HepG2 (cell line): ENCODE results near the gene RHBDD1. TPM values are rescaled to one million over a fixed set of nuclear protein-coding genes. Genes with fewer than 3 reads are reported as not detected.
A peak's percentile ranks its signal among the peaks of the same experiment; 100 is the strongest.

Experiments
- ATAC-seq: fragments of 200-7000 bp; cut with Tn5 transposase; 3 replicates; pipeline ENCODE4 v1.9.1; 2020; ENCODE audit warnings: mild to moderate bottlenecking, moderate library complexity
- BruUV-seq: library from RNA; stranded (reverse); fragments of 400-500 nt; replicated peaks from 2 replicates; lab custom pipeline; 2021; lab: Mats Ljungman, UMichigan
- CTCF ChIA-PET: fragments of 300-600 bp; formaldehyde crosslinking; extraction: SDS; loops from one replicate; lab custom pipeline; 2021; ENCODE audit warnings: low total read pairs, inconsistent platforms, low intra/inter-chr PET ratio; lab: Yijun Ruan, JAX
- POLR2A ChIA-PET: fragments of 350-600 bp; sonication (Branson Sonifier 250); formaldehyde crosslinking; loops from one replicate; lab custom pipeline; 2020; ENCODE audit warnings: antibody characterized with exemption, inconsistent platforms; lab: Yijun Ruan, JAX
- DNase-seq: peaks from one replicate; pipeline ENCODE4 v3.0.0-alpha.2; 2015; ENCODE audit warnings: low spot score
- FAIRE-seq: peaks from 3 replicates; lab custom pipeline; 2011; peaks lifted over from hg19 to GRCh38; lab: Jason Lieb, UNC
- H2AFZ ChIP-seq: one replicate; pipeline ENCODE4 v1.6.1; 2011; ENCODE audit warnings: low read length, inconsistent platforms
- H3K27ac ChIP-seq: fragments of 300-600 bp; 3 replicates; pipeline ENCODE4 v1.8.0; 2011; ENCODE audit warnings: mixed run types, mild to moderate bottlenecking, mixed read lengths, low read length, inconsistent platforms; ENCODE audit not compliant: insufficient read depth; ENCODE audit errors: extremely low read length
- H3K27me3 ChIP-seq, 2 experiments: fragments of 200-600 bp in 1 of 2; 2 replicates in 1 of 2; 3 replicates in 1 of 2; pipeline versions ENCODE4 v1.6.0 to v1.8.0; 2011; ENCODE audit warnings: low read length in 2 of 2, mild to moderate bottlenecking in 2 of 2, moderate library complexity in 2 of 2, inconsistent platforms in 1 of 2; ENCODE audit not compliant: insufficient read depth in 2 of 2, control insufficient read depth in 1 of 2
- H3K36me3 ChIP-seq, 2 experiments: fragments of 200-600 bp in 1 of 2; replicated peaks in 1 of 2; 2 replicates in 1 of 2; 3 replicates in 1 of 2; pipeline versions ENCODE4 v1.5.1 to v1.8.0; 2011; ENCODE audit warnings: low read length in 2 of 2, inconsistent platforms in 1 of 2; ENCODE audit not compliant: insufficient read depth in 2 of 2, control insufficient read depth in 1 of 2
- H3K4me1 ChIP-seq: 2 replicates; pipeline ENCODE4 v1.5.1; 2012; ENCODE audit warnings: low read length, inconsistent platforms; ENCODE audit not compliant: insufficient read depth
- H3K4me2 ChIP-seq: 2 replicates; pipeline ENCODE4 v1.6.0; 2011; ENCODE audit warnings: low read depth, low read length, inconsistent platforms
- H3K4me3 ChIP-seq, 3 experiments: fragments of 200-600 bp in 1 of 3; sonication (generic), shearing (Covaris generic) in 1 of 3; replicated peaks in 1 of 3; 2 replicates each; pipeline ENCODE4 v1.5.1; 2011 to 2016; ENCODE audit warnings: low read length in 3 of 3, inconsistent platforms in 2 of 3, low read depth in 2 of 3, mild to moderate bottlenecking in 2 of 3, control low read depth in 1 of 3, mixed read lengths in 1 of 3; ENCODE audit not compliant: insufficient read depth in 1 of 3
- H3K79me2 ChIP-seq: one replicate; pipeline ENCODE4 v1.6.1; 2011; ENCODE audit warnings: low read length, inconsistent platforms; ENCODE audit not compliant: insufficient read depth
- H3K9ac ChIP-seq: 2 replicates; pipeline ENCODE4 v1.6.0; 2011; ENCODE audit warnings: mild to moderate bottlenecking, low read depth, low read length, inconsistent platforms; ENCODE audit not compliant: insufficient read depth
- H3K9me3 ChIP-seq: 2 replicates; pipeline ENCODE4 v1.5.1; 2012; ENCODE audit warnings: mild to moderate bottlenecking, low read length
- H4K20me1 ChIP-seq: 2 replicates; pipeline ENCODE4 v1.6.0; 2011; ENCODE audit warnings: inconsistent platforms, mild to moderate bottlenecking, low read length, moderate library complexity; ENCODE audit not compliant: insufficient read depth
- CAMTA2 ChIP-seq: sonication (generic); formaldehyde crosslinking; IDR thresholded peaks from 2 replicates; pipeline ENCODE4 v1.4.0; 2020; ENCODE audit warnings: mild to moderate bottlenecking, missing genetic modification reagents, borderline replicate concordance
- GABPA ChIP-seq, 2 experiments: IDR thresholded peaks; 2 replicates each; pipeline ENCODE4 v1.6.1; 2011 to 2016; ENCODE audit warnings: low read depth in 2 of 2, low read length in 1 of 2, missing biosample characterization in 1 of 2, missing genetic modification characterization in 1 of 2
- HNRNPLL ChIP-seq: fragments of 200-400 bp; formaldehyde crosslinking; IDR thresholded peaks from 2 replicates; pipeline ENCODE4 v1.6.1; 2017; ENCODE audit warnings: mild to moderate bottlenecking, low read depth, low read length; ENCODE audit not compliant: poor library complexity, severe bottlenecking
- HOMEZ ChIP-seq: IDR thresholded peaks from 2 replicates; pipeline ENCODE4 v1.6.1; 2016; ENCODE audit warnings: low read depth
- KLF9 ChIP-seq: IDR thresholded peaks from 2 replicates; pipeline ENCODE4 v1.6.1; 2016; ENCODE audit warnings: low read depth
- MYNN ChIP-seq: sonication (generic); formaldehyde crosslinking; IDR thresholded peaks from 2 replicates; pipeline ENCODE4 v1.4.0; 2020; ENCODE audit warnings: mild to moderate bottlenecking, low read depth, missing genetic modification reagents
- POGZ ChIP-seq: sonication (generic); formaldehyde crosslinking; IDR thresholded peaks from 2 replicates; pipeline ENCODE4 v1.4.0; 2020; ENCODE audit warnings: mild to moderate bottlenecking, missing genetic modification reagents
- RBM22 ChIP-seq: fragments of 200-400 bp; formaldehyde crosslinking; optimal IDR thresholded peaks from 2 replicates; pipeline ENCODE3; 2017; ENCODE audit warnings: mild to moderate bottlenecking, low read length, moderate library complexity
- REPIN1 ChIP-seq: sonication (generic); formaldehyde crosslinking; IDR thresholded peaks from 2 replicates; pipeline ENCODE4 v1.8.0; 2022; ENCODE audit warnings: missing genetic modification reagents, low read depth, mild to moderate bottlenecking, borderline replicate concordance
- SRSF4 ChIP-seq: fragments of 200-400 bp; formaldehyde crosslinking; IDR thresholded peaks from one replicate; pipeline ENCODE4 v1.6.1; 2018; ENCODE audit warnings: mild to moderate bottlenecking, low read depth, low read length, moderate library complexity; ENCODE audit not compliant: poor library complexity, severe bottlenecking
- ZC3H4 ChIP-seq: sonication (generic); formaldehyde crosslinking; IDR thresholded peaks from 2 replicates; pipeline ENCODE4 v1.4.0; 2020; ENCODE audit warnings: missing genetic modification reagents, borderline replicate concordance
- ZFP36L2 ChIP-seq: sonication (generic); formaldehyde crosslinking; IDR thresholded peaks from 2 replicates; pipeline ENCODE4 v1.4.0; 2020; ENCODE audit warnings: missing genetic modification reagents
- ZNF256 ChIP-seq: sonication (generic); formaldehyde crosslinking; conservative IDR thresholded peaks from 2 replicates; pipeline ENCODE4 v1.4.0; 2020; ENCODE audit warnings: missing genetic modification reagents
- ZNF746 ChIP-seq: sonication (generic); formaldehyde crosslinking; IDR thresholded peaks from 2 replicates; pipeline ENCODE4 v1.8.0; 2022; ENCODE audit warnings: mild to moderate bottlenecking, missing genetic modification reagents
- WGBS: methylation state at CpG from one replicate; pipeline ENCODE4 v1.1.6; 2017; ENCODE audit warnings: low lambda C conversion rate; 5-methylcytosine and 5-hydroxymethylcytosine counted together
- in situ Hi-C: cut with HindIII; loops from 2 replicates; pipeline ENCODE4 v1.10.0; 2017; ENCODE audit warnings: low pct_unique_long_range_greater_than_20kb; ENCODE audit not compliant: extremely low pct_ligation_motif_present
- intact Hi-C: fragments of 100-400 bp; cut with micrococcal nuclease; formaldehyde crosslinking; loops from one replicate; pipeline ENCODE4 v1.10.0; 2022; ENCODE audit not compliant: unreplicated experiment
- polyA plus RNA-seq, 8 experiments: library from polyadenylated mRNA; depleted of rRNA in 3 of 8; stranded (reverse) in 7 of 8; unstranded in 1 of 8; fragments of >200 nt; fragmentation: Illumina TruSeq in 4 of 8; extraction: Trizol in 4 of 8; gene quantifications; 2 replicates each; pipeline versions ENCODE4 v1.2.1 to v1.2.3, GENCODE V29; 2011 to 2016; ENCODE audit warnings: low read depth in 4 of 8, missing spikeins in 1 of 8, mixed read lengths in 1 of 8; ENCODE audit not compliant: insufficient read depth in 1 of 8
- total RNA-seq, 5 experiments: library from RNA; depleted of rRNA; stranded (reverse); fragments of >200 nt; fragmentation: Illumina TruSeq; extraction: Trizol; gene quantifications; 2 replicates each; pipeline ENCODE4 v1.2.3, GENCODE V29; 2016; ENCODE audit warnings: low read depth in 1 of 5
- TF ChIP-seq, protein P1 (sequence below): IDR thresholded peaks from 2 replicates; pipeline ENCODE4 v1.6.1; 2016; ENCODE audit warnings: missing genetic modification reagents, missing compliant biosample characterization
- TF ChIP-seq, protein P2 (sequence below): sonication (generic); formaldehyde crosslinking; IDR thresholded peaks from 2 replicates; pipeline ENCODE4 v1.4.0; 2020; ENCODE audit warnings: mild to moderate bottlenecking, missing genetic modification reagents
- TF ChIP-seq, protein P3 (sequence below): sonication (generic); formaldehyde crosslinking; IDR thresholded peaks from 2 replicates; pipeline ENCODE4 v1.4.0; 2020; ENCODE audit warnings: mild to moderate bottlenecking, missing genetic modification reagents

Gene RHBDD1
- total and polyA plus RNA-seq, 2 of the 13 experiments (the other 11 are each of a cell fraction or from before 2014, with no cell fraction given), result 8.2 to 9.5 TPM

- H3K9me3 ChIP-seq, result no peaks in the 10 kb centered on the region
- peak overlapping the region in 2 of 3 experiments; percentile 68 to 77; a peak in 2 of 6 replicates for H3K4me3 ChIP-seq
- no peaks in the 10 kb centered on the region for H3K36me3 ChIP-seq
- H4K20me1 ChIP-seq, result no peaks in the 10 kb centered on the region
- ATAC-seq (peak; percentile 15), DNase-seq (no peak), FAIRE-seq (no peak)
- POLR2A ChIA-PET, result interaction anchor here (1.0 to 2.7 kb wide), 2 partner anchors 11 to 35 kb away, joined by 4 to 15 read pairs; no protein-coding TSS in a partner anchor
- TSS peak; percentile 64 for BruUV-seq
- in situ Hi-C loops, result no loop called here
- peak overlapping the region; percentile 59 for H3K27ac ChIP-seq
- H2AFZ ChIP-seq, result no peak overlapping the region
- peak overlapping the region; percentile 88 for H3K4me2 ChIP-seq
- intact Hi-C loops, result no loop called here
- no peaks in the 10 kb centered on the region for H3K27me3 ChIP-seq
- no peaks in the 10 kb centered on the region for H3K79me2 ChIP-seq
- H3K4me1 ChIP-seq, result peaks cover 36% of the 10 kb centered on the region
- WGBS, result 98% methylated on average over 26 of the region's 26 CpGs
- CTCF ChIA-PET, result no interaction called here
- peak overlapping the region; percentile 76 for H3K9ac ChIP-seq
- TF ChIP-seq CAMTA2 (CRISPR knock-in tag) (no peak), RBM22 (no peak), KLF9 (CRISPR knock-in tag) (no peak), HOMEZ (0 out of 2 replicates have a peak, but pooled peaks have one; percentile 9), ZFP36L2 (CRISPR knock-in tag) (0 out of 2 replicates have a peak, but pooled peaks have one; percentile 11), ZNF256 (no peak), REPIN1 (CRISPR knock-in tag) (no peak), SRSF4 (no peak), HNRNPLL (no peak), ZC3H4 (CRISPR knock-in tag) (0 out of 2 replicates have a peak, but pooled peaks have one; percentile 9), MYNN (CRISPR knock-in tag) (no peak), GABPA (IDR thresholded peaks at IDR 0.05; ENCODE audit: low read depth, low read length) (no peak), GABPA (CRISPR knock-in tag; IDR thresholded peaks at IDR 0.05; ENCODE audit: low read depth) (no peak), POGZ (CRISPR knock-in tag) (no peak), ZNF746 (CRISPR knock-in tag) (peak; percentile 18; the same call in 1 of the 2 replicates)
- TF ChIP-seq, protein P1, sequence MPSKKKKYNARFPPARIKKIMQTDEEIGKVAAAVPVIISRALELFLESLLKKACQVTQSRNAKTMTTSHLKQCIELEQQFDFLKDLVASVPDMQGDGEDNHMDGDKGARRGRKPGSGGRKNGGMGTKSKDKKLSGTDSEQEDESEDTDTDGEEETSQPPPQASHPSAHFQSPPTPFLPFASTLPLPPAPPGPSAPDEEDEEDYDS (CRISPR knock-in tag), result no peak
- TF ChIP-seq, protein P2, sequence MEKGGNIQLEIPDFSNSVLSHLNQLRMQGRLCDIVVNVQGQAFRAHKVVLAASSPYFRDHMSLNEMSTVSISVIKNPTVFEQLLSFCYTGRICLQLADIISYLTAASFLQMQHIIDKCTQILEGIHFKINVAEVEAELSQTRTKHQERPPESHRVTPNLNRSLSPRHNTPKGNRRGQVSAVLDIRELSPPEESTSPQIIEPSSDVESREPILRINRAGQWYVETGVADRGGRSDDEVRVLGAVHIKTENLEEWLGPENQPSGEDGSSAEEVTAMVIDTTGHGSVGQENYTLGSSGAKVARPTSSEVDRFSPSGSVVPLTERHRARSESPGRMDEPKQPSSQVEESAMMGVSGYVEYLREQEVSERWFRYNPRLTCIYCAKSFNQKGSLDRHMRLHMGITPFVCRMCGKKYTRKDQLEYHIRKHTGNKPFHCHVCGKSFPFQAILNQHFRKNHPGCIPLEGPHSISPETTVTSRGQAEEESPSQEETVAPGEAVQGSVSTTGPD (CRISPR knock-in tag), result no peak
- TF ChIP-seq, protein P3, sequence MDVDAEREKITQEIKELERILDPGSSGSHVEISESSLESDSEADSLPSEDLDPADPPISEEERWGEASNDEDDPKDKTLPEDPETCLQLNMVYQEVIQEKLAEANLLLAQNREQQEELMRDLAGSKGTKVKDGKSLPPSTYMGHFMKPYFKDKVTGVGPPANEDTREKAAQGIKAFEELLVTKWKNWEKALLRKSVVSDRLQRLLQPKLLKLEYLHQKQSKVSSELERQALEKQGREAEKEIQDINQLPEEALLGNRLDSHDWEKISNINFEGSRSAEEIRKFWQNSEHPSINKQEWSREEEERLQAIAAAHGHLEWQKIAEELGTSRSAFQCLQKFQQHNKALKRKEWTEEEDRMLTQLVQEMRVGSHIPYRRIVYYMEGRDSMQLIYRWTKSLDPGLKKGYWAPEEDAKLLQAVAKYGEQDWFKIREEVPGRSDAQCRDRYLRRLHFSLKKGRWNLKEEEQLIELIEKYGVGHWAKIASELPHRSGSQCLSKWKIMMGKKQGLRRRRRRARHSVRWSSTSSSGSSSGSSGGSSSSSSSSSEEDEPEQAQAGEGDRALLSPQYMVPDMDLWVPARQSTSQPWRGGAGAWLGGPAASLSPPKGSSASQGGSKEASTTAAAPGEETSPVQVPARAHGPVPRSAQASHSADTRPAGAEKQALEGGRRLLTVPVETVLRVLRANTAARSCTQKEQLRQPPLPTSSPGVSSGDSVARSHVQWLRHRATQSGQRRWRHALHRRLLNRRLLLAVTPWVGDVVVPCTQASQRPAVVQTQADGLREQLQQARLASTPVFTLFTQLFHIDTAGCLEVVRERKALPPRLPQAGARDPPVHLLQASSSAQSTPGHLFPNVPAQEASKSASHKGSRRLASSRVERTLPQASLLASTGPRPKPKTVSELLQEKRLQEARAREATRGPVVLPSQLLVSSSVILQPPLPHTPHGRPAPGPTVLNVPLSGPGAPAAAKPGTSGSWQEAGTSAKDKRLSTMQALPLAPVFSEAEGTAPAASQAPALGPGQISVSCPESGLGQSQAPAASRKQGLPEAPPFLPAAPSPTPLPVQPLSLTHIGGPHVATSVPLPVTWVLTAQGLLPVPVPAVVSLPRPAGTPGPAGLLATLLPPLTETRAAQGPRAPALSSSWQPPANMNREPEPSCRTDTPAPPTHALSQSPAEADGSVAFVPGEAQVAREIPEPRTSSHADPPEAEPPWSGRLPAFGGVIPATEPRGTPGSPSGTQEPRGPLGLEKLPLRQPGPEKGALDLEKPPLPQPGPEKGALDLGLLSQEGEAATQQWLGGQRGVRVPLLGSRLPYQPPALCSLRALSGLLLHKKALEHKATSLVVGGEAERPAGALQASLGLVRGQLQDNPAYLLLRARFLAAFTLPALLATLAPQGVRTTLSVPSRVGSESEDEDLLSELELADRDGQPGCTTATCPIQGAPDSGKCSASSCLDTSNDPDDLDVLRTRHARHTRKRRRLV (CRISPR knock-in tag), result no peak
Observed at GRCh38 chr2:226835420-226835795, 446 bp upstream of the RHBDD1 start.
